ENCODE data around the gene LYPD6.

LYPD6 gene

DNA sequence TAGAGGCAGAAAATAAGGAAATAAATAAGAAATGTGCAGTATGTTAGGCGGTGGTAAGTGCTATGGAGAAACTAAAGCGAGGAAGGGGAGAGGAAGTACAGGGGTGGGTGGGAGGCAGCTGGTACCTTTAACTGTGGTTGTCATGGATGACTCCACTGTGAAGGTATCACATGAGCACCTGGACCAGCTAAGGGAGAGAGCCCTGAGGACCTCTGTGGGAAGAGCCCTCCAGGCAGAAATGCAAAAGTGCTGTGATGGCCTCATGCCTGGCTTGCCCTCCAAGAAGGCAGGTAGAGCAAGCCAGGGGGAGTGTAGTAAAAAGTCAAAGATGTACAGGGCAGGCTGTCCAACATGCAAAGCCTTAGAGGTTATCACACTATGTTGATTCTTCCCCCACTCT is 17.9 kb downstream of the LYPD6 start:
- DNase-seq (ENCODE audit: low read depth) = no peak

DNA sequence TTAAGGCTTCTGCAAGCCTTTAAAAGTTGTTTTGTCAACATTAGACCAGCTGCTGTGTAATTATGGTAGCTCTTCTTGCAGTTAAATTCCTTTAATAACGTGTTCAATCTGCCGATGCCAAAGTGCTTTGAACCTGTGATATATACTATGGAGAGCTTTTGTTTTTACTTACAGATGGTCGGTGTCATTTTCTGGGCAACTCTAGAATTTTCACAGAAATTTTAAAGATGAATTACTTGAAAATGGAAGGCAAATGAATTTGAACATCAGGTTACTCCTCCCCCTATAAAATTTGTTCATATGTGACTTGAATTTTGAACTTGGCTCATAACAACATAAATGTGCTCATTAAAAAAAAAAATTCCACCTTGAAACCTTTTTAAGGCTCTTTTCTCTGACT is 23.0 kb downstream of the LYPD6 start:
- no peak for DNase-seq (ENCODE audit: low read depth)

DNA sequence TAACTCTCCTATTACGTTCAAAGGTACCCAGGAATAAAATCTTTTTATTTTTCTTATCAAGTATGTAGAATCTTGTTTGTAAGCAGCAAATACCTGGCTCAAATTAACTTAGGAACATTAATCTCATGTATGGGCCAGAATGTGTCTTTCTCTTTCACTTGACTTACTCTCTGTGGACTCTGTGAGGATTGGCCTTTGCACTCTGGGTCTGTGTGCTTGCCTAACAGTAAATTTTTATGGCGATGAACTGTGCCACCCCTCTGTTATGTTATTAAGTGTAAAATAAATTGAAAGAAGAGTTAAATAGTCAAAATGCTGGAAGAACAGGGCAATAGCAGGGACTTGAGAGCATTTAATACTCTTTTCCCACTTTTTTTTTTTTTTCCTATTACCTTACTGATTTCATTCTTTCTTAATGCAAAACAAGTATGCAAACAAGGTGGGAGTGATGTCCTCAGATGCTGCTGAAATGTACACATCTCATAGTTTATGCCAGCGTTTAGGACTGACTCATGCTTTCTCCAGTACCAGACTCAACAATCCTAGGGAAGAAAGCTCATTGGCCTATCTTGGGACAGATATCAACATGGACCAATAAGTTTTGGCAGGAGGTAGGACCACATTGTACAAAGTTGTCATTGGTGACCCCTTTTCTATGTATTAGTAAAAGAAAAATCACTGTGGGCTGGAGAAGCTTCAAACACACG is 25.5 kb downstream of the LYPD6 start:
- DNase-seq (ENCODE audit: low read depth) = no peak

DNA sequence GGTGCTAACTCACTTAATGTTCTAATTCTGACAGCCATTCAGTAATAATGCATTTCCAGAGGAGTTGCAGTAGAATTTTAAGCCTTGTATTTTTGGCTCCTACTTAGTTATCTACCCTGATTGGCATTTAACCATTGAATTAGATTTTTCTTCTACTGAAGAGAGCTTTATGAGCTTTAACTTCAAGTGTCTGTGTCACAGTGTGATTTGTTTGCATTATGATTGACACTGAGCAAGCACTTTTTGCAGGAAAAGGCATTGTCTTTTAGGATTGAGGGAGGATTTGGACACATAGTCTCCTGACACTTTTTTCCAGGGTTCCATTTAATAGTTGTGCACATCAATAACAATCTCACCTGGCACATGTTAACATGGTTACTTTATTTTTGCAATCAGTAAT is 26.7 kb downstream of the LYPD6 start:
- DNase-seq (ENCODE audit: low read depth) = no peak

DNA sequence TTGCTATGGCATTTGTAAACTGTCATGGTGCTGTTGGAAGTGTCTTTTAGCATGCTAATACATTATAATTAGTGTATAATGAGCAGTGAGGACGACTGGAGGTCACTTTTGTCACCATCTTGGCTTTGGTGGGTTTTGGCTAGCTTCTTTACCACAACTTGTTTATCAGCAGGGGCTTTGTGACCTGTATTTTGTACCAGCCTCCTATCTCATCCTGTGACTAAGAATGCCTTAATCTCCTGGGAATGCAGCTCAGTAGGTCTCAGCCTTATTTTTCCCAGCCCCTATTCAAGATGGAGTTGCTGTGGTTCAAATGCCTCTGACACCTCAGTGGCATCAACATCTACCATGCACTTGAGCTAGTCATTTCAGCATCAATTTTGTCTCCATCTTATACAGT is 29.7 kb downstream of the LYPD6 start:
- peak; percentile 7 for DNase-seq (ENCODE audit: low read depth)

DNA sequence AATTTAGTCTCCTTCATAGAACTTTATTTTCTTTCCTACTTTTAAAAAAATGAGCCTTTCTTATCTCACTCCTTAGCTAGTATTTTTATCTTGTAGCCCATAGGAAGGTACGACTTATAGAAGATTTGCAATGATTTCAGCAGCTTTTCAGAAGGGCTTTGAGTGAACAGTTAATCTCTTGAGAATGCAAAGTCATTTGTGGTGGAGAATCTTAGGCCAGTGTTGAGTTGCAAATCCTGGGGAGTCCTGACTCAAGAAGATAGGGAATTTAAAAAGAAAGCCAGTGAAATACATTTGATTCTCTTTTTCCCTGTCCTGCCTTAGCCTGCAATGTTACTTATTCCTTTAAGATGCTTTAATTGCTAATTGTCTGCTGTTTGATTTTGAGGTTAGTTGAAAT is 33.6 kb downstream of the LYPD6 start:
- peak; percentile 69 for DNase-seq (ENCODE audit: low read depth)

DNA sequence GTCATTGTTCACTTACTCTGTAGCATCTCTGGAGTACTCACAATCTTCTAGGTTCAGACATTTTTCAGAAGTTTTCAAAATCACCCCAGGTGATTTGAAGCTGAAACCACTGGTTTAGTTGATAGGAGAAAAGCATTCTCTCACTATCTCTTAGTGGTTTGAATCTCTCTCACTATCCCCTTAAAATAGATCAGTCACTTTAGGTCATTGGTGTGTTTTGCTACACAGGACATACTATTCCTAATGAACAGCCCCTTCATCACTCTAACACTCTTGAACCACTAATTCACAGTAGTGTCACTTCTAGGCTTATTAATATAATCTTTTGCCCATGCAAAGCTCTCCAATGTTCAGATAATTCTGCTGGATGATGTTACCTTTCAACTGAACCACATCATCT is 34.5 kb downstream of the LYPD6 start:
- DNase-seq (ENCODE audit: low read depth) = no peak

DNA sequence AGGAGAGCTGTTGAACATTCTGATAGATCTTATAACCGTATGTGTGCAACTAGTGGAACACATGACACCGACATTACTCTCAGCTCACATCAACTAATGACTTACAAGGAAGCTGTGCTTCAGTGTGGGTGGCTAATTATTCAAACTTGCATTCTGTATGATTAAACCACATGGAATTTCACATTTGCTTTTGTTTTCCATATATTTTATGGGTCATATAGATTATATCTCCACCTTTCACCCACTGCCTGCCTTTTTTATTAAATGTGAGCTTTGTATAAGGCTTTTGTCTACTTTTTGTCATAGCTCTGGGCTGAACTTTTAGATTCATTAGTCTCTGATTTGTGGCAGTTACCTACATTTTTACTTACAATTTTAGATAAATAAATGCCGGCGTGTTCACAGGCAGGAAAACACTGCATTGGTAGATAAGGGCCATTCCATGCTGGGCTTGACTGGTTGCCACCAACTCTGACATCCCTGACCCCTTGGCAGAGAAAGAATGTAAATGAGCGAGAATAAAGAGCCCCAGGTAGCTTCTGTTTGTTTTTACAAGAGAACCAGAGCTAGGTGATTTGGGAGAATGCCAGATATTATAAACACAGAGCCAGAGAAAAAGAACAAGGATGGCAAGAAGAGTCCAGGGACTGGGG is 35.7 kb downstream of the LYPD6 start:
- DNase-seq (ENCODE audit: low read depth) = peak; percentile 31

DNA sequence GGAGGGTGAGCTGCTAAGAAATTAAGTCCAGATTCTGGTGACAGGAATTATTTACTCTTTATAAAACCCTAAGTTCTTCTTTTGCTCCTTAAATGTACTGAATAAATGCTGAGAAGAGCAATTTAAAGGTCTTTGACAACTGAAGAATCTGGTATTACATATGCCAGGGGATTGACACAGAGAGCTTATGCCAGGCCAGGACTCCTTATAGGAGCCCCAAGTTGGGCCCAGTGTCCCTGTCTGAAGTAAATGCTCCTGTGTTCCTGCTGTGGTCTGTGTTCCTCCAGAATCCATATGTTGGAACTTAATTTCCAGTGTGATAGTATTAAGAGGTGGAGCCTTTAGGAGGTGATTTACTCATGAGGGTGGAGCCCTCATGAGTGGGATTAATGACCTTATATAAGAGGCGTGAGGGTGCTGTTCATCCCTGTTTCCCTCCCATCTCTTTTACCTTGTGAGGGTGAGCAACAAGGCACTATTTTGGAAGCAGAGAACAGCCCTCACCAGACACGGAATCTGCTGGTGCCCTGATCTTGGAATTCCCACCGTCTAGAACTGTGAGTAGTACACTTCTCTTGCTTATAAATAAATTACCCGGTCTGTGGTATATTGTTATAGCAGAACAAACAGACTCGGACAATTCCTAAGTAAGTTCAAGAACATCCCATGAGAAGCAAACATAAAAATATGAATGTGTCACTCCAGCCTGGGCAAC is 39.8 kb downstream of the LYPD6 start:
- DNase-seq (ENCODE audit: low read depth) = no peak

DNA sequence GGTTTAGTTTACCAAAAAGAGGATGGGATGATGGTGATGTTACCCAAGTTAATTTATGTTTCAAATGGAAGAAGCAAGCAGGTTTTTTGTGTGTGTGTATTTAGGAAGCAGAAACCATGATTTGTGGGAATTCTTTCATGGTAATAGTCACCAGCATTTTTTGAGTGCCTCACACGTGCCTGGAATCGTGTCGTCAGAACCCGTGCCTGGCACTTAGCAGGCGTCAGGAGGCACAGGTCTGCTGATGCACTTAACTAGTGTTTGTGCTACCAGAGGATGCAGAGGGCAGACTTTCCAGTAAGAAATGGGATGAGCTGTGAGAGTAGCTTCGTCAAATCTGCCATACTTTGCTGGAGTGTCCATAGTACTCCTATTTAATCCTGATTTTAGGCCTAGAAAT is 41.1 kb downstream of the LYPD6 start:
- no peak for DNase-seq (ENCODE audit: low read depth)

DNA sequence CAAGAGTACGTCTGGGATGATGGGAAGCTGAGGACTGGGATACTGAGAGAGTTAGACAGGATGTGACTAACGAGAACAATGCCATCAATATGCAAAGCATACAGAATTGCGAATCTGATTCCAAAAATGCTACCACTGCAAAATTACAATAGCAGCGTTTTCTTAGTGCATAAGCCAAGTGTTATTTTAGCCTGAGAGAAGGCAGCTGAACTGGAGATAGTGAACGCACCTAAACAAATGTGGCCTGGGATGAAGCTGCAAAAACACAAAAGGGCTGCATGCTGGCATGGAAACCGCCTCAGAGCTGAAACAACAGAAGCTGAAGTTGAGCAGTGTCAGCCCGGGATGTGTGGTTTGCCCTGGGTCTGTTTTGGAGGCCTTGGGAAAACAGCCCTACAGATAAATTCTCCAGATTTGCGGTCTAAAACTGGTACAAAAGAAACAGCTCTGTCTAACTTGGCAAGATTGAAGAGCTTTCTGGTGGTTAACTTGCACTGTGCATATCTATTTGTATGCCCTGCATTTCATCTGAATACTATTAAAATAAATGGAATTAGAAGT is 45.5 kb downstream of the LYPD6 start:
- DNase-seq (ENCODE audit: low read depth) = peak; percentile 39

DNA sequence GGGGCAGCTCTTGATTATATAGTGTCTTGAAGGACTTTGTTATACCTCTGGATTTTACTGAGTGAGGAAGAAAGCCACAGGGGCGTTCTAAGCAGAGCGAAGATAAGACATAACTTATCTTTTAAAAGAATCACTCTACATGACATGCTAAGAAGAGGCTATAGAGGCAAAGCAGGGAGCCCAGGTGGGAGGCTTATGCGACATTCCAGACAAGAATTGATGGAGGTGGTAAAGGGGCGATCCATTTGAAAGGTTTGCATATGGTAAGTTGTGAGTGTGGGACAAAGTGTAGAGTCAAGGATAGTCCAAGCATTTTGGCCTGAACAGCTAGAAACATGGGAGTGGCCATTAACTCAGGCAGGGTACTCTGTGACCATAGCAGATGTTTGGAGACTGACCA is 49.8 kb downstream of the LYPD6 start:
- no peak for DNase-seq (ENCODE audit: low read depth)

DNA sequence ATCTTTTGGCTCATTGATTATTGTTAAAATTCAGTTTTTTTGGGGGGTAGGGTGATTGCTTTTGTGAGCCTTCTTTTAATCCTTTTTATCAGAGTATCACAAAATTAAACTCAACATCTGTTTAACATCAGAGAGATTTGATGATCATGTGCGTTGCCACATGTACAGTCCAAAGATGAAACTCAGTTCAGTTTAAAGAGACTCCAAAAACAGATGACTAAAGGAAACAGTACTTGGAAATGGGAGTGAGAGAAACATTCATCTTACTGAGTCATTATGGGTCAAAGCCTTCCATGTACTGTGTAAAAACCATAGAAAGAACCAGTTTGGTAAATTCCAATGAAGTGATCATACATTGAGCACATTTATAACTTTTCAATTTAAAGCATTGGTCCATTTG is 53.0 kb downstream of the LYPD6 start:
- DNase-seq (ENCODE audit: low read depth) = peak; percentile 67

DNA sequence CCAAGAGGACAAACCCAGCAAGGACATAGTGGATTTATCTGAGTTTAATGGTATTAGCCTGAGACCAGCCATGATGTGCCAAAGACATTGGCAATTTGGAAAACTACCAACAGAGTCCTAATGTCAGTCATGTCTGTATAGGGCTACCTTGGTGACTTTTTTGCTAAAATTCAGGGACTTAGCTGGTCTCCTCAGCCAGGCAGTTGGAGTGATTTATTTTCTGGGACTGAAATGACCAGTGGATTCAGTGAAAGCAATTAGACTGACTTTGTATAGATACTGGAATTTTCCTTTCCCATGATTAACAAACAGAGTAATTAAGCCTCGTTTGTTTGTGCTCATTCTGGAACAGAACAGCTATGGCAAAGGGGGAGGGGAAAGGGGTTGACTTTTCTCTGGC is 55.0 kb downstream of the LYPD6 start:
- no peak for DNase-seq (ENCODE audit: low read depth)

DNA sequence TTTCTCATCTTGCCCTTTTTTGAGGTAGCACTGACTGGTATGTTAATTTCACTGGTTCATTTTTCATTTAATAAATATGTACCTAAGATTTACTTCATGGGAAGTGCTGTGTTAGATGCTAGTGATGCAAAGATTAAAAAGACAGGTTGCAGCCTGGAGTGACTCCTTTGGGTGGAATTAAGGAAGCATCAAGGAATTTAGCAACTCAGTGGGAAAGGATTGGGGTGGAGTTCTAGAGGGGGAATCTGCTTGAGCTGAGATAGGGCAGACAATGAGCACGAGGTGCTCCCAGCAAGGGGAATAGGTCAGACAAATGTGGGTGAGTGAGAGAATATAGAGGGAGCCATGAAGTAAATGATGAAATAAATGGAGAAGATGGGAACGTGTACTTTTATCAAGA is 57.0 kb downstream of the LYPD6 start:
- no peak for DNase-seq (ENCODE audit: low read depth)

DNA sequence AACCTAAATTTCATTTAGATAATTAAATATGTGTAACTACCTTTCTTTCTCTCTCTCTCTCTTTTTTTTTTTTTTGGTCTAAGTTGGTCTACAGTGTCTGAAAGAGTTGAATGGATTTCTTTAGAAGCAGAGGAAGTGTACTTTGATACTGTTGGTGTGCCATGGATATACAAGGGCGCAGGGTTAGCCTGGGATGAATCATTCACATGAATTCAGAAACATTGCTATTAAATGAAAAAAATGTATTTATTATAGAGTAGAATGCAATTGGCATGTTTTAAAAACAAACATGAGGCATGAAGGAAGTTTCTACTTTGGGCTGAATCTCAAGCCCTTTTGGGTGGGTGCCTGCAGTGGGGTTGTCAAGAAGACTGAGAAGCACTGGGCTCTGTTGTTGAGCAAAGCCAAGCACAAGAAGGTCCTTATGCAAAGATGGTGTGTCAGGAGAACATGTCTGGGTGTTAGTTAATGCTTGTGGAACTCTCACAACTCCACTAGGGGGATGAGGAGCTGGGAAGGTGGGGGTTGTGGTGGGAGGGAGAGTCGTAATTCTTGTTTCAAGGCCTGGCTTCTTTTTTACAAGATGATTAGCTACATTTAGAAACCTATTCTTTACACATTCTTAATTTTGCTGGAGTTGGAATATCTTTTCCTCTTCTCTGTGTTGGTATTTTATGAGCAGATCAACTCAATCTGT is 57.9 kb downstream of the LYPD6 start:
- DNase-seq (ENCODE audit: low read depth) = peak; percentile 8

DNA sequence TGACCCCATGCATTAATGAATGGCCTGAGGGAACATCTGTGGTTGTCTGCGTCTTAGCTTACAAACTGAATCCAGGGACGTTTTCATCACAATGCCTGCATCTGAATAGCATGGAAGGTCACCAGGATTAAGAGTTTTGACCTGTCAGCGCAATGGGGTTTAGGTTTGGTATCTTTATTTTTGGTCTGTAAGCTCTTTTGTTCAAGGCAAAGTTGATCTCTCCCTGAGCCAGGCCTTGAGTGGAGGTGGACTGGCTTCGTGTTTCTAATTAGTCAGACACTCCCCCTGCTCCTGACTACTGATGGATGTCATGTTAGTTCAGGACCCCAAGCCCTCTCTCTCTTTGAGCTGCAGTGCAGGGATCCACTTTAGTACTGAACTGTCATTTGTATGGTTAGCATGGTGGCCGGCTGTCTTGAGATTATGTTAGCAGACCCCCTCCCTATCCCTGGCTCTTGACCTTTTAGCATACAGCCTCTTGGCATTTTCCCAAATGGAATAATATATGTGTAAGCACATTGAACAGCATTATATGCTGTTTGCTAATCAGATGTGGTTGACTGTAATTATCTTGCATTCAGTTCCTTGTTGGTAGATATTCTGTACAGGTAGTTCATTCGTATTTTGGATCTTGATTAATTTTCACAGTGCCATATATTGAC is 59.2 kb downstream of the LYPD6 start:
- DNase-seq (ENCODE audit: low read depth) = no peak

DNA sequence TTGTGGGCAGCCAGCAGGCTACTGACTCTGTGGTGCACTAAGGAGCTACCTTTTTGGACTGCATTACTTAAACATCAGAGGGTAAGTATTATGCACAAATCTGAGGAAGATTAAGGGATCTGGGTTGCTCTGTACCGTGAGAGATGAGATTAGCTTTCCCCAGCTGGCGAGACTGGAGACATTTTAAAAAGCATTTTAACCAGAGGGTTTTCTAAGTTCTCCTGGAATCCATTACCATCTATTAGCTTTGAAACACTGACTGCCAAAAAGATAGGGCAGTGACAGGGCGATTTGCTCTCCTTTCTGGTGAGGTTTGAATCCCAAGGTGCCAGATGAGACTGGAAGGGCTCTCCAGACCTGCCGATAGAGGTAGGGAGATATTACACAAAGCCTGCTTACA is 63.2 kb downstream of the LYPD6 start:
- DNase-seq (ENCODE audit: low read depth) = no peak

DNA sequence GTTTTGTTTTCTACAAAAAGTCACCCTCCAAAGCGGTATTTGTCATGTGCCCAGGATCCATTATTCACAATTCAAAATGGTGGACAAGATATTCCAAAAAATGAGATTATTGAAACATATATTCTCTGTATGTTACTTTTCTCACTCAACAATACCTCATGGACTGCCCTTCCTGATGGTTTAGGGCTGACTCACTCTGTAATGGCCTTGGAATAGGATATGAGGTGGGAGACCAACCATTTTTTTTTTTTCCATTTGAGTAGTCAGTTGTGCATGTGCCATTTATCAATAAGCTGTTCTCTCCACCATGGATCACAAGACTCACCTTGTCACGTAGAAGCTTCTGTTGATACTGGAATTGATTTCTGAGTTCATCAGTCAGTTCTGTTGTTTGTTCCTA is 64.5 kb downstream of the LYPD6 start:
- peak; percentile 12 for DNase-seq (ENCODE audit: low read depth)

DNA sequence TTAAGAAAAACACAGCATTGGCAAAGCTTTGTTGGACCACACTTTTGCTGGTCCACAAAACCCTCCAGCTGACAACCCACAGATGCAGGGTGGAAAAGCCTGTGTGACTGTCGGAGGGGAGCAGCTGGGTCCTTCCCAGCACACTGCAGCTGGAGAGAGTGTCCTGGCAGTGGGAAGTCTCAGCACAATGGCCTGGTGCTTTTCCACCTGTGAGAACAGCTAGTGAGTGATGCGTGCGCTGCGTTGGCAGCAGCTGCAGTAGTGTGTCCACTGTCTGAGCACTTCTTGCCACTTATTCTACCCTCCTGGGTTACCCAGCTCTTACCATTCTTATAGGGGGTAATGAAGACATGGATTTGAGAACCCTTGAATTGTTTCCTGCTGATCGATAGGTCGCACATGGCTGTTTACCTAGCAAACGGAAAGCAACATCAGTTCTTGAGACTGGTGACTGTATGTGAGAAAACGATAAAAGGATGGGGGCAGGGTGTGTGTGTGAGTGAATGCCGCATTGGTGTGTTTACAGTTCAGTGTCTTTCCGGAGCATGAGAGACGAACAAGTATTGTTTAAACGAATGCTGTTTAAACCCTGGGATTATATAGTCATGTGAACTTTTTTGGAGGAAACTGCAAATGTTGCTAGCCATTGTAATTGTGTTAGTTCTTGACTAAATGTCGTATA is 69.7 kb downstream of the LYPD6 start:
- DNase-seq (ENCODE audit: low read depth) = peak; percentile 6

DNA sequence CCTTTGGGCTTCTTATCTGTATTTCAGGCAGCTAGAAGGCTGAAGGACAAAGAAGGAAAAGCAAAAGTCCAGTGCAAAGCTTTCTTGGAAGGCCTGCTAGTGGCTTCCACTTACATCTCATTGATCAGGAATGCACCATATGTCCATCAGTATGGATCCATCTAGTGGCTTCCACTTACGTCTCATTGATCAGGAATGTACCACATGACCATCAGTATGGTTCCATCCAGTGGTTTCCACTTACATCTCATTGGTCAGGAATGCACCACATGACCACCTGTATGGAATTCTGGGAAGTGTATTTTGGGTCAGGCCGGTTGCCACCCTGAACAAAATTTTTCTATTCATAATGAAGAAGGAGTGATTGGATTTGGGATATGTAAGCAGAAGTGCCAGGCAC is 70.6 kb downstream of the LYPD6 start:
- DNase-seq (ENCODE audit: low read depth) = peak; percentile 31
